Tongue (tissue), 2 donors: ENCODE data around the gene CLASRP. TPM values are rescaled to one million over a fixed set of nuclear protein-coding genes. Genes with fewer than 3 reads are reported as not detected.

Experiments used
- DNase-seq: peaks from one replicate; pipeline ENCODE4 v3.0.0-alpha.2; 2015
- total RNA-seq: library from RNA; depleted of rRNA; stranded (reverse); fragments of >200 nt; gene quantifications from one replicate; pipeline ENCODE4 v1.2.3, GENCODE V29; 2014

Gene CLASRP
- total RNA-seq, 1 donor from 2014 or later, result 24.7 TPM

DNA sequence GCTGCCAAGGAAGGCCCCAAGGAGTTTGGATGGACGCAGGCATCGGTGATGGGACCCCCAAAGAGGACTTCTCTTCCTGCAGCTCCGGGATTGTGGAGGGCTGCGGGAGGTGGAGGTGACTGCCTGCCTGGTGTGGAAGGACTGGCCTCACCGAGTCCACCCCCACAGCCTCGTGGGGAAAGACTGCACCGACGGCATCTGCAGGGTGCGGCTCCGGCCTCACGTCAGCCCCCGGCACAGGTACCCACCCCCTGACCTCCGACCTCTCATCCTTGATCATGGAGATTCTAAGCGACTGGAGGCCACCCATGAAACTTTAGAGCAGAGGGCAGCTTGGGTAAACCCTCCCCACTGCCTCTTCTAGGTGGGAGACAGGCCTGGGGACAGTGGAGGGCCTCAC, 16.9 kb upstream of the CLASRP start:
- DNase-seq, result no peak

DNA sequence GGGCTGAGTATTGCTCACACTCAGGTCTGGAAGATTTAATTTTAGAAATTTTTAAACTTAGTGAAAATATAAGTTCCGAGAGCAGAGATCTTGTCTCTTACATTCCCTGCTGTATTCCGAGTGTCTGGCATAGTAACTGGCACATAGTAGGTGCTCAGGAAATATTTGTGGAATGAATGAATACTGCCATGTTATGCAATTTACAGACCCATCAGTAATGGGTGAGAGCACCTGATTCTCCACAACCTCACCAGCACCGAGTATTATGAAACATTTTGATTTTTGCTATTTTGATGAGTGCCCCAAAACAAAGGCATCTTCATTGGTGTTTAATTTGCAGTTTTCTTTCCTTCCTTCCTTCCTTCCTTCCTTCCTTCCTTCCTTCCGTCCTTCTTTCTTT, 15.8 kb upstream of the CLASRP start:
- DNase-seq, result no peak

GRCh38 chr19:45025264-45025663, 13.6 kb upstream of the CLASRP start:
- no peak for DNase-seq

GRCh38 chr19:45027371-45027770, 11.5 kb upstream of the CLASRP start:
- no peak for DNase-seq

GRCh38 chr19:45030825-45031224, 8.0 kb upstream of the CLASRP start:
- no peak for DNase-seq

DNA sequence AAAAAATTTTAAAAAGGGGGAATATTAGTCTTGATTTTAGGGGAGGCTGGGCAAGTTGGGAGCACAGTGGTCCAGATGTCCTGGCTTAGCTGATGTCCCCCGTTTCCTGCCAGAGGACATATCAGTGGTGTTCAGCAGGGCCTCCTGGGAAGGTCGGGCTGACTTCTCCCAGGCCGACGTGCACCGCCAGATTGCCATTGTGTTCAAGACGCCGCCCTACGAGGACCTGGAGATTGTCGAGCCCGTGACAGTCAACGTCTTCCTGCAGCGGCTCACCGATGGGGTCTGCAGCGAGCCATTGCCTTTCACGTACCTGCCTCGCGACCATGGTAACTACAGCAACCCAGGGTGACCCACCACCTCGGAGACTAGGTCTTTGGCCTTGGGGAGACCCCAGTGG, 6.4 kb upstream of the CLASRP start:
- no peak for DNase-seq

DNA sequence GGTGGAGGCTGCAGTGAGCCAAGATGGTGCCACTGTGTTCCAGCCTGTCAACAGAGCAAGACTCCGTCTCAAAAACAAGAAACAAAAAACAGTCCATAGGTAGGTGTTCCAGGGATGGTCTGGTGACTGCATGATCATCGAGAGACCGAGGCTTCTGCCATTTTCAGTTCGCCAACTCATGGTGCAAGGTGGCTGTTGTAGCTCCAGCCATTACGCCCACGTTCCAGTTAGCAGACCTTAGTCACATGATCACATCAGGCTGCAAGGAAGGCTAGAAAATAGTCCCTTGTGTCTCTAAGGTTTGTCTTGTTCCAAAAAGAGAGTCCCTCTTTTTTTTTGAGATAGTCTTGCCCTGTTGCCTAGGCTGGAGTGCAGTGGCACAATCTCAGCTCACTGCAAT, 3.1 kb upstream of the CLASRP start:
- DNase-seq, result no peak

DNA sequence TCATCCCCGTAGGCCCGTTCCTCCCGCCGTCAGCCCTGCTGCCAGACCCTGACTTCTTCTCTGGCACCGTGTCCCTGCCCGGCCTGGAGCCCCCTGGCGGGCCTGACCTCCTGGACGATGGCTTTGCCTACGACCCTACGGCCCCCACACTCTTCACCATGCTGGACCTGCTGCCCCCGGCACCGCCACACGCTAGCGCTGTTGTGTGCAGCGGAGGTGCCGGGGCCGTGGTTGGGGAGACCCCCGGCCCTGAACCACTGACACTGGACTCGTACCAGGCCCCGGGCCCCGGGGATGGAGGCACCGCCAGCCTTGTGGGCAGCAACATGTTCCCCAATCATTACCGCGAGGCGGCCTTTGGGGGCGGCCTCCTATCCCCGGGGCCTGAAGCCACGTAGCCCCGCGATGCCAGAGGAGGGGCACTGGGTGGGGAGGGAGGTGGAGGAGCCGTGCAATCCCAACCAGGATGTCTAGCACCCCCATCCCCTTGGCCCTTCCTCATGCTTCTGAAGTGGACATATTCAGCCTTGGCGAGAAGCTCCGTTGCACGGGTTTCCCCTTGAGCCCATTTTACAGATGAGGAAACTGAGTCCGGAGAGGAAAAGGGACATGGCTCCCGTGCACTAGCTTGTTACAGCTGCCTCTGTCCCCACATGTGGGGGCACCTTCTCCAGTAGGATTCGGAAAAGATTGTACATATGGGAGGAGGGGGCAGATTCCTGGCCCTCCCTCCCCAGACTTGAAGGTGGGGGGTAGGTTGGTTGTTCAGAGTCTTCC, 1.3 kb upstream of the CLASRP start:
- DNase-seq, result no peak

DNA sequence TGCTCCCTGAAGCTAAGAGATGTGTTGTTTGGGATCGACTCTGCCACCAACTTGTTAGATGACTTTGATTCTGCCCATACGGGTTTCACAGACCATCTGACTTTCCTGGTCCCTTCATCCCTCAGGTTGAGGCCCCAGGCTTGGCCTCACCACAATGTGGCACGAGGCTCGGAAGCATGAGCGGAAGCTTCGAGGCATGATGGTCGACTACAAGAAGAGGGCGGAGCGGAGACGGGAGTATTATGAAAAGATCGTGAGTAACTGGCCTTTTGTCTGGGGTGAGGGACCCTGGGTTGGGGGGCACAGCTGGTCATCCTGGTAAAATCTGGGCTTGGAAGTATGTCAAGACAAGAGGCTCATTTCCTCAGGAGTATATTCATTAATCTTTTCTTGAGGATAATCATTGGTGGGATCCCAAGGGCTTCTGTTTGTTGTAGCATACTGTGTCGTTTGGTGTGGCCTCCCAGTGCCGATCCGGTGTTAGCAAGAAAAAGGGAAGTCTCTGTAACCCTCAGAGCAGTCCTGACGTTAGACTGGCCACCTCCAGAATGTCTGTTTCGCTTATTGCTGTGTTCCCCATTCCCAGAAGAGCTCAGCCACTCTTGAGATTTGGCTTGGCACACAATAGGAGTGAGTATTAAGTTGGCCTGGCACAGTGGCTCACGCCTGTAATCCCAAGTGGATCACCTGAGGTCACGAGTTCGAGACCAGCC, 1.4 kb downstream of the CLASRP start:
- no peak for DNase-seq

GRCh38 chr19:45041125-45041524, 2.3 kb downstream of the CLASRP start:
- no peak for DNase-seq

DNA sequence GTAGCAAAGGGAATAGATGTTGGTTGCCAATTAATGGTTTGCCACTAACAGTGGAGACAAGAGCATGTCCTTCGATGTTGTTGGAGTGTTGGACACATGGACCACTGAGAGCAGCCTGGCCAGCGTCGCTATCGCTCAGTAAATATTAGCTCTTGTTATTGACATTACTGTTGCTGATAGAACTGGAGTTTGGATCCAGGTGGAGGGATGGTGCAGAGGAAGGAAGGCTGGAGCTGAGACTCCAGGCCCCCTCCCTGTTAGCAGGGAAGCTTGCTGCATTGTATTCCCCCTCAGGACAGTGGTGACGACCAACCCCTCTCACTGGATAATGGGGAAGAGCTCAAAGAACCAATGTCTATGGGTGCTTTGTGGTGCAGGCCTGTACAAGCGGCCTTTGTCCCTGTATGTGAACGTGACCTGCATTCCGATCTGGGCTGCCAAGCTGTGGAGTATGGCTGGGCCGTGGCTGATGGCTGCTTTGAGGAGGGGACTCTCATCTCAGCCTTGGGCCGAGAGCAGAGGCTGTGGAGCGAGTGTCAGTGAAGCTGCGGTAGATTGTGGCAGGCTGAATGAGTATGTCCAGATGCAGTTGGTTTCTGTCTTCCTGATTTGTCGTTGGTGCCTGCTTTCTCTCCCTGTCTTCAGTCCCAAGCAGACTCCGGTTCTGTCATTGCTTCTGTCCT, 7.0 kb downstream of the CLASRP start:
- DNase-seq, result no peak

- no peak for DNase-seq
Measured at GRCh38 chr19:45046355-45046754, 7.5 kb downstream of the CLASRP start.

DNA sequence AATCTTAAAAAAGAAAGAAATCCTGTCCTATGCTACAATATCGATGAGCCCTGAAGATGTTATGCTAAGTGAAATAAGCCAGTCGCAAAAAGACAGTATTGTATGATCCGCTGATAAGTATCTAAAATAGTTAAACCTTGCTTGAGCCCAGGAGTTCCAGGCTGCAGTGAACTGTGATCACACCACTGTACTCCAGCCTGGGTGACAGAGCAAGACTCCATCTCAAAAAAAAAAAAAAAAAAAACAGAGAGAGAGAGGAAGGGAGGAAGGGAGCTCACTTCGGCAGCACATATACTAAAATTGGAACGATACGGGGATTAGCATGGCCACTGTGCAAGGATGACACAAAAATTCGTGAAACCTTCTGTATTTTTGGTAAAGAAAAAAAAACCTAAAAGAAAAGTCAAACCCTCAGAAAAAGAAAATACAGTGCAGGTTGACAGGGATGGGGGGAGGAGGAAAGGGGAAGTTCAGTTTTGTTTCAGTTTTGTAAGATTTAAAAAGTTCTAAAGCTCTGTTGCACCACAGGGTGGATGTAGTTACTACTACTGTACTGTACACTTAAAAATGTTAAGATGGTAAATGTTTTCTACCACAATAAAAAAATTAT, 8.4 kb downstream of the CLASRP start:
- no peak for DNase-seq

DNA sequence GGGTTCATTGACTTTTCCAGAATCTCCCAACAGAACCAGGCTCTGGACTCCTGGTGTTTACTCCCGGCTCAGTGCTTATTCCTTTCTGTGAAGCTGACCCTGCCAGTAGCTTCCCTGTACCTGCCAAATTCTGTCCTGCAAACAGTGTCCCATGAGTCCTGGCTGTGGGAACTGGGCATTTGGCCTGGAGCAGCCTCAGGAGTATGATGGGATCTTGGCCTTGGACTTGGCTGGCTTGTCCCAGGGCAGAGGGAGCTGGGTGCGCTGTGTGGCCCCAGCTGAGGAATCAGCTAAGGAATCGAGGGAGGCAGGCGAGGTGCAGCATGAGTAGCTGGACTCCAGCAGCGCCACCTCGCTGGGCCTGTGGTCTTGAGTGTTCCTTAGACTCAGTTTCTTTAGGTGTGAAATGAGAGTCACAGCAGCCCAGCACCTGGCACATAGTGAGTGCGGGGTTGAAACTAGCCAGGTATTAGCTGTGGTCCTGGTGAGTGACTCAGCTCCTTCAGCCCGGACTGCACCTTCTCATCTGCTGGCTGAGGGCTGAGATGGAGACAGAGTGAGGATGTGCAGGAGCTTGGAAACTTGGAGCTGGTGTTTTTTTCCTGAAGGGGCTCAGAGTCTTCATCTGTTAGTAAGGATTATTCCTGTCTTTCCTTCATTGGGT, 10.4 kb downstream of the CLASRP start:
- no peak for DNase-seq

GRCh38 chr19:45050036-45050435, 11.2 kb downstream of the CLASRP start:
- no peak for DNase-seq

DNA sequence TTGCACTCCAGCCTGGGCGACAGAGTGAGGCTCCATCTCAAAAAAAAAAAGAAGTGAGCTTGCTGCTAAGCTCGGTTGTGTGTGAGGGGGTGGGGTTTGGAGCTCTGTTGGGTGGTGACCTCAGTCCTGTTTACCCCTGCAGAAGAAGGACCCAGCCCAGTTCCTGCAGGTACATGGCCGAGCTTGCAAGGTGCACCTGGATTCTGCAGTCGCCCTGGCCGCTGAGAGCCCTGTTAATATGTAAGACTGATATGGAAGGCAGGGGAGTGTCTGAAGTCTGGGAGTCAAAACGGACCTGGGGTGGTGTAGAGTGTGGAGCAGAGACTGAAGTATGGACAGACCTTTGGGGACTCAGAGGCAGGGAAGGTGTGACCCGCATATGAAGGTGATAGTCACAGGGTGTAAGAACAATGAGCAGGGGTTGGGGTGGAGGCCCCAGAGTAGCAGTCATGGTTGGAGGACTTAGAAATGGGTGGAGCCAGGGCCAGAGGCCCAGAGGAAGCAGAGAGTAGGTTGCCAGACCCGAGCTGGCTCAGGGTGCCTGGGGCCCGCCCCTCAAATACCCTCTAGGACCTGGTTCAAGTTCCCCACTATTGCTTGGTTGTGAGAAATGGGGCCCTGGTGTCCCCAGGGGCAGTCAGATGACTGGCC, 13.2 kb downstream of the CLASRP start:
- DNase-seq, result no peak

DNA sequence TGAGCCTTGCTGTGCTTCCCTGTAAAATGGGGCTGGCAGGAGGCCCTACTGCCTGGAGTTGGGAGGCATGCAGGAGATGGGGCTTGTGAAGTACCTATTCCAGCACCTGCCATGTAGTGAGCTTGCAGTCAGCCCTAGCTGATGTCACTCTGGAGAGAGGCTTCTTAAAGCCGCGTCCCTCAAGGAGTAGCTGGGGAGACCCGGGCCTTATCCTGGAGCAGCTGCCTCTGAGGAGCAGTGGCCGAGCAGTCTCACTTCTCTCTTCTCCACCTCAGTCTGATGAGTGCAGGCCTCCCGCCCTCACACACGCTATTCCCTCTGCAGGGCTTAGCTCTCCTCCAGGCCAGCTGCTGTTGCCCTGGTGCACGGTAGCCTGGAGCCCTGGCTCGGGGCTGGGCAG, 18.0 kb downstream of the CLASRP start:
- no peak for DNase-seq

- no peak for DNase-seq
Measured at GRCh38 chr19:45057444-45057843, 18.6 kb downstream of the CLASRP start.

GRCh38 chr19:45058622-45059159, 19.8 kb downstream of the CLASRP start:
- DNase-seq, result no peak

- peak; percentile 80 for DNase-seq
Measured at GRCh38 chr19:45059258-45059965, 20.6 kb downstream of the CLASRP start.

GRCh38 chr19:45061965-45062364, 23.1 kb downstream of the CLASRP start:
- no peak for DNase-seq
